DOHH2 (cell line): Measurements from ENCODE around the gene BSND.

ENCODE experiments used
- H3F3A ChIP-seq: fragments of 200-600 bp; sonication (generic), shearing (Covaris generic); 2 replicates; pipeline ENCODE4 v1.6.0; 2016; ENCODE audit warnings: antibody characterized with exemption, mild to moderate bottlenecking; ENCODE audit not compliant: control insufficient read depth, insufficient read depth
- H3K27ac ChIP-seq: fragments of 200-600 bp; sonication (generic); 2 replicates; pipeline ENCODE4 v1.5.1; 2014; ENCODE audit warnings: low read depth, mild to moderate bottlenecking, low read length, moderate library complexity
- H3K27me3 ChIP-seq: fragments of 200-600 bp; sonication (generic); 2 replicates; pipeline ENCODE4 v1.6.1; 2014; ENCODE audit warnings: mild to moderate bottlenecking, low read length, mixed read lengths; ENCODE audit not compliant: control insufficient read depth
- H3K36me3 ChIP-seq: fragments of 200-600 bp; sonication (generic); 2 replicates; pipeline ENCODE4 v1.6.1; 2014; ENCODE audit warnings: mild to moderate bottlenecking, low read length, moderate library complexity, mixed read lengths; ENCODE audit not compliant: control insufficient read depth
- H3K4me1 ChIP-seq: fragments of 200-600 bp; sonication (generic); 2 replicates; pipeline ENCODE4 v1.6.1; 2014; ENCODE audit warnings: mild to moderate bottlenecking, low read length, mixed read lengths; ENCODE audit not compliant: control insufficient read depth
- H3K4me2 ChIP-seq: fragments of 200-600 bp; sonication (generic); 2 replicates; pipeline ENCODE4 v1.6.0; 2014; ENCODE audit warnings: mild to moderate bottlenecking, low read length, moderate library complexity
- H3K4me3 ChIP-seq: fragments of 200-600 bp; sonication (generic); 2 replicates; pipeline ENCODE4 v1.5.1; 2014; ENCODE audit warnings: mild to moderate bottlenecking, low read length, mixed read lengths
- H3K79me2 ChIP-seq: fragments of 200-600 bp; sonication (generic); 2 replicates; pipeline ENCODE4 v1.6.1; 2014; ENCODE audit warnings: mild to moderate bottlenecking, low read length, mixed read lengths; ENCODE audit not compliant: control insufficient read depth
- H3K9me2 ChIP-seq: fragments of 200-600 bp; sonication (generic); replicated peaks from 2 replicates; pipeline ENCODE4 v1.6.1; 2014; ENCODE audit warnings: mild to moderate bottlenecking, low read length, mixed read lengths; ENCODE audit not compliant: control insufficient read depth
- H3K9me3 ChIP-seq: fragments of 200-600 bp; sonication (generic); 2 replicates; pipeline ENCODE4 v1.6.1; 2014; ENCODE audit warnings: antibody characterized with exemption, low read length, mixed read lengths; ENCODE audit not compliant: control insufficient read depth, insufficient read depth
- H4K20me1 ChIP-seq: fragments of 200-600 bp; sonication (generic); 2 replicates; pipeline ENCODE4 v1.6.0; 2014; ENCODE audit warnings: low read depth, mild to moderate bottlenecking, antibody characterized with exemption, low read length, moderate library complexity; ENCODE audit not compliant: control insufficient read depth, insufficient read depth
- CTCF ChIP-seq: fragments of 200-600 bp; sonication (generic); IDR thresholded peaks from one replicate; pipeline ENCODE4 v1.5.1; 2014; ENCODE audit warnings: antibody characterized with exemption, mild to moderate bottlenecking, low read depth, low read length; ENCODE audit not compliant: poor library complexity, severe bottlenecking
- EZH2phosphoT487 ChIP-seq: fragments of 200-600 bp; sonication (generic); IDR thresholded peaks from 2 replicates; pipeline ENCODE4 v1.6.1; 2017; ENCODE audit warnings: borderline replicate concordance, mild to moderate bottlenecking, antibody characterized with exemption, low read length, moderate library complexity, mixed read lengths

BSND gene

GRCh38 chr1:54984131-54984842 lies 14.4 kb upstream of the BSND start:
- H3F3A ChIP-seq, result no peaks in the 10 kb centered on the region
- no peaks in the 10 kb centered on the region for H3K36me3 ChIP-seq
- H3K4me2 ChIP-seq, result no peak overlapping the region
- H3K79me2 ChIP-seq, result no peaks in the 10 kb centered on the region
- H3K4me3 ChIP-seq, result no peak overlapping the region
- H3K27ac ChIP-seq, result no peak overlapping the region
- TF ChIP-seq EZH2phosphoT487, result no peak
- no peak for TF ChIP-seq CTCF
- no peaks in the 10 kb centered on the region for H3K27me3 ChIP-seq
- H3K9me3 ChIP-seq, result no peaks in the 10 kb centered on the region
- H4K20me1 ChIP-seq, result no peaks in the 10 kb centered on the region
- no peaks in the 10 kb centered on the region for H3K9me2 ChIP-seq
- no peaks in the 10 kb centered on the region for H3K4me1 ChIP-seq

GRCh38 chr1:54985556-54985955 lies 13.2 kb upstream of the BSND start:
- Histone ChIP-seq H3F3A (no peaks in the 10 kb centered on the region), H3K4me2 (no peak overlapping the region), H3K27me3 (no peaks in the 10 kb centered on the region)

GRCh38 chr1:54986025-54986424 lies 12.7 kb upstream of the BSND start:
- no peaks in the 10 kb centered on the region for H3K4me1 ChIP-seq
- no peaks in the 10 kb centered on the region for H4K20me1 ChIP-seq
- no peaks in the 10 kb centered on the region for H3K9me3 ChIP-seq
- H3K27ac ChIP-seq, result no peak overlapping the region
- H3K36me3 ChIP-seq, result no peaks in the 10 kb centered on the region
- H3K4me2 ChIP-seq, result no peak overlapping the region
- no peaks in the 10 kb centered on the region for H3K27me3 ChIP-seq
- H3K79me2 ChIP-seq, result no peaks in the 10 kb centered on the region
- TF ChIP-seq EZH2phosphoT487 (no peak), CTCF (no peak)
- H3F3A ChIP-seq, result no peaks in the 10 kb centered on the region
- no peak overlapping the region for H3K4me3 ChIP-seq
- H3K9me2 ChIP-seq, result no peaks in the 10 kb centered on the region

More at GRCh38 chr1:54985556-54985955, 13.2 kb upstream of the BSND start:
- H3K9me3 ChIP-seq, result no peaks in the 10 kb centered on the region
- H3K9me2 ChIP-seq, result no peaks in the 10 kb centered on the region
- H3K36me3 ChIP-seq, result no peaks in the 10 kb centered on the region
- H3K4me1 ChIP-seq, result no peaks in the 10 kb centered on the region
- H4K20me1 ChIP-seq, result no peaks in the 10 kb centered on the region
- TF ChIP-seq CTCF (no peak), EZH2phosphoT487 (no peak)
- H3K79me2 ChIP-seq, result no peaks in the 10 kb centered on the region
- H3K4me3 ChIP-seq, result no peak overlapping the region
- no peak overlapping the region for H3K27ac ChIP-seq
